SIG-M5 treated with dmso at 0.1 percent for 504 hours (cell line): ENCODE results near the gene BLNK.
"Not testable (repeated sequence)": the region's sequence is repeated elsewhere in the genome, so short reads cannot be mapped to it uniquely, and the experiment has no call there.

ENCODE experiments used
- DNase-seq: peaks from one replicate; lab custom pipeline; 2025; ENCODE audit not compliant: unreplicated experiment; lab: John Stamatoyannopoulos, UW

BLNK gene

GRCh38 chr10:96271016-96271815 lies at the start of gene BLNK:
Gene BLNK (minus strand): TSS chr10:96271569. CDS start chr10:96271398, 171 bp downstream.
- peak; percentile 78 for DNase-seq

- no peak for DNase-seq
These were observed 48.5 kb upstream of the BLNK start for GRCh38 chr10:96319754-96320474.

DNA sequence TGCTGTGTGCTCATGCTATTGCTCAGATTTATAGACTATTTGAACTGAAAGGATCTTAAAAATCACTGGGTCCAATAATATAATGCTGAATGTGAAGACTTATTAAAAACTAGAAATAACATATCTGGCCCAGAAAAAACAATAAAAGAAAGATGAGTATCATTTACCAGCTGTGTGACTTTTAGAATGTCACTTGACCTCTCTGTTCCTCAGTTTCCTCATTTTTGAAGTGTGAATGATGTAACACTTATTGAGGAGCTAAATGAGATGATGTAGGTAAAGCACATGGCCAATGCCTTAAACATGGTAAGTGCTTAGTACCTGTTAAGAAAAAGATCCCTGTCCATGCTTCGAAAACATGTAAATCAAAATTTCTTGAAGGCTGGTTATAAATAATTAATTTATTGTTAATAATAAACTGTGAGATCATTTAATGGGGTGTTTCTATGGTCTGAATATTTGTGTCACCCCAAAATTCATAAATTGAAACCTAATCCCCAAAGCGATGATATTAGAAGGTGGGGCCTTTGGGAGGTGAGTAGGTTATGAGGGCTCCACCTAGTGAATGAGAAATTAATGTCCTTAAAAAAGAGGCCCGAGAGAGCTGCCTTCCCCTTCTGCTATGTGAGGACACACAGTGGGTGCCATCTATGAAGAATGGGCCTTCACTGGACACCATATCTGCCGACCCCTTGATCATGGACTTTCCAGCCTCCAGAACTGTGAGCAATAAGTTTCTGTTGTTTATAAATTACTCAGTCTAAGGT lies 45.9 kb upstream of the BLNK start:
- DNase-seq = no peak

GRCh38 chr10:96313344-96313743 lies 42.0 kb upstream of the BLNK start:
- no peak for DNase-seq

GRCh38 chr10:96311180-96311715 lies 39.9 kb upstream of the BLNK start:
- DNase-seq = no peak

DNA sequence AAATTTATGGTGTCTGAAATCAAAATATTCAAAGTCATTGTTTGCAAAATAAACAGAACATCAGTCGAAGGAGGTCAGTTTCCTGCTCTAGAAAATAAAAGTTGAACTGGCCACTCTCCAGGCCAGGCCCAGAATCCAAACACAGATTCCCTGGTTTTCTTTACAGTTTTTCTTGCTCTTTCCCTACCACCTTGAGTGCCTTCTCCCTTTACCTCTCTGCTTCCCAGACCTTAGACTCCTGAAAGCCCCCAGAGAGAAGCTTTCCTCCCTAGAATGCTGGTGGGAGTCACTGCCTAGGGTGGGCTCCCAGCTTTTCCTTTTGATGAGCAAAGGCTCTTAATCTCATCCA lies 38.9 kb upstream of the BLNK start:
- no peak for DNase-seq

DNA sequence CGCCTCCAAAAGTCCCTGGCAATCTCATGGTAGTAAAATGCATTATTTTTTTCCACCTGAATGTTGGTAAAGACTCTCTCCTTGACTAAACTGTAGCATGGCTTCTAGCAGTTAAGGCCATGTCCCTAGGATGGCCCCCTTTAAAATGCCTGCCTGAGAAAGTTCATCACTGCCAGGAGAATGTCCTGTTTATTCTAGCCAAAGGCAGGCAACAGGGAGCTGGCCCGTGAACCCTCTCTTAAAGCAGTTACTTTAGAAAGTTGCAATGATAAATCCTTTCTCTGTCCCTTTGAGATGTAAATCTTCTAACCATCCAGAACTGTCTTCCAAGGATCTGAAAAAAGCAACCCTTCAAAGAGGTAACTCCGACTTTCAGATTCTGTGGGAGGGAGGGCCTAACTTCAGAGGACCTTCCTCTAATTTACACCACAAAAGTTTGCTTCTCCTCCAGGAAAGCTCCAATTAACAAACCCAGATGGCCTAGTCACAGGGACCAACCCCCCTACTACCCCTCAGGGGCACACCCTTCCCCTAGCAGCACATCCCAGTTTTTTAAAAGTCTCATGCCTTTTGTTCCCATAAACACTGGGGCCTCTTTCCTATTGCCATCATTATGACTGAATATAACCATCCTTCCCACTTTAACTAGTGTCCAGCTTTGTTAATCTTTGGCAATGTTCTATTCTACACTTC lies 38.4 kb upstream of the BLNK start:
- no peak for DNase-seq

DNA sequence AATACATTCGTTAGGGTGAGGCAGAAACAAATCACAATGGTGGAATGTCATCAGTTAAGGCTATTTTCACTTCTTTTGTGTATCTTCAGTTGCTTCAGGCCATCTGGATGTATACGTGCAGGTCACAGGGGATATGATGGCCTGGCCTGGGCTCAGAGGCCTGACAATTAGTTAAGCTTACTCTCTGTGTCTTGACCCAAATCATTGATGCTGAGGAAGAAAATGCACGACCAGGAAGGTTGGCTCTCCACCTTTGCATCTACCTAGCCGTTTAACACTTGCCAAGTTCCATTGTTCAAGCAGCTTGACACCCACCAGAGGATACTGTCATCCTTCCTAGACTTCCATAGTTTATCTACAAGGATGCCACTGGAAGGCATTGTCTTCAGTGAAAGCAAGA lies 37.5 kb upstream of the BLNK start:
- not testable (repeated sequence) for DNase-seq

GRCh38 chr10:96306516-96306915 lies 35.1 kb upstream of the BLNK start:
- no peak for DNase-seq

- no peak for DNase-seq
These were observed 33.6 kb upstream of the BLNK start for GRCh38 chr10:96305019-96305418.

- DNase-seq = no peak
These were observed 32.9 kb upstream of the BLNK start, which contains the start of gene DNTT for GRCh38 chr10:96304230-96304629. Gene DNTT (plus strand): TSS chr10:96304434. CDS start chr10:96304498, 64 bp downstream.

GRCh38 chr10:96301616-96302015 lies 30.2 kb upstream of the BLNK start:
- no peak for DNase-seq

DNA sequence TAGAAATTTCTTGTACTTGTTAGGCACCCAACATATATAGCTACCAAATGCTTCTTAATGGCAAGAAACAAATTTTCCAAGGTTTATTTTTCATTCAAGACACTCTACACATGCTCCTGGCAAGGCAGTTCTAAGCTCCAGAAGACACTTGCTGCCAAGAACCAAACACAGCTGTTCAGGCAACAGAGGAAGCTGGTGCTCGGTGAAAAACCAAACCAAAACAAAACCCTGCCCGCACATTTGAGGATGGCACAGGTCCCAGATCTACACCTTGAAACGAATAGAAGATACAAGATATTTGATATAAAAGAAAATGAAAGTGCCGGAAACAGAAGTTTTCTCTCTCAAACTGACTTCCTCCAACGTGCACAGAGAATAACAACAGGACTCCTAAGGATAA lies 28.0 kb upstream of the BLNK start:
- no peak for DNase-seq

DNA sequence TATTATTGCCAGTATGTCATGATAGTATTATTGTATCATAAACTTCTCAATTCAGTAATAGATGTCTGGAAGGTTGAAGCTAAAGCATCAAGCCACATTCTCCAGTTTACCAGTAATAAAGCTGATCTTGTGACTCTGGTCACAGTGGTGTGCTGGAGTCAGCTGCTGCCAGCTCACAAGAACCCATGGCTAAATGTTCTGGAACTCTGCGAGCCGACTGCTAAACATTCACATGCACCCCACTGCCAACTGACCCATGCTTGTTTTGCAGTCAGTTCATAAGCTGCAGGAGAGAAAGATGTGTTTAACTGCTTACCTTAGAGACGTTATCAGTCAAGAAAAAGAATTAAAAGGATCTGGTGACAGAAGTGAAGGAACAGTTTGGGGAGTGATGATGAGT lies 27.0 kb upstream of the BLNK start:
- DNase-seq = no peak

DNA sequence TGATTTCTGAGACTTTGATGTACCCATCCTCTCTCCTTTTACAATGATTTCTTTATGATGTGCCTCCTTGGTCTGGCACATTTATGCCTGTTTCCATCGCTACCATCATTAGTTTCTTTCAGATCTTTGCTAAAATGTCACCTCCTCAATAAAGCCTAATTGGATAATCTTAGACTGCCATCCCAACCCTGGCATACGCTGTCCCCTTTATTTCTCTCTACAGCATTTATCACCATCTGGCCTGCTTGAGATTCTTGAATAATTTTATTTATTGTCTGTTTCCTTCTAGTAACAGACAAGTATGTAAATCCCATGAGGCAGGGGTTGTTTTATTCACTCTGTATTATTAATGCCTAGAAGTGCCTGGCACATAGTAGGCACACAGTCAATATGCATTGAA lies 26.1 kb upstream of the BLNK start:
- no peak for DNase-seq

- no peak for DNase-seq
These were observed 24.1 kb upstream of the BLNK start for GRCh38 chr10:96295475-96295874.

- peak; percentile 64 for DNase-seq
These were observed 21.9 kb upstream of the BLNK start for GRCh38 chr10:96292971-96293920.

- no peak for DNase-seq
These were observed 19.2 kb upstream of the BLNK start for GRCh38 chr10:96290368-96291133.
